Astrocyte of the spinal cord (primary cell): Measurements from ENCODE around the gene TIMP1.

ENCODE experiments used
- DNase-seq: peaks from one replicate; pipeline ENCODE4 v3.0.0; 2011; ENCODE audit warnings: low read depth, low spot score
- H3K4me3 ChIP-seq: 2 replicates; pipeline ENCODE4 v1.5.1; 2011; ENCODE audit warnings: low read depth, mild to moderate bottlenecking, low read length, moderate library complexity
- CTCF ChIP-seq: IDR thresholded peaks from 2 replicates; pipeline ENCODE4 v1.5.1; 2012; ENCODE audit warnings: low read depth, mild to moderate bottlenecking, low read length, inconsistent platforms
- in situ Hi-C: cut with HindIII; loops from 2 replicates; pipeline ENCODE4 v1.10.0; 2017; ENCODE audit warnings: low sequenced_read_pairs

Gene TIMP1

GRCh38 chrX:47573341-47574075 is 8.7 kb upstream of the TIMP1 start:
- TF ChIP-seq CTCF: no peak
- in situ Hi-C loops: no loop called here
- no peak overlapping the region for H3K4me3 ChIP-seq
- DNase-seq: peak; percentile 39

GRCh38 chrX:47574076-47574546 is 8.1 kb upstream of the TIMP1 start:
- no peak for DNase-seq
- no peak for TF ChIP-seq CTCF
- in situ Hi-C loops: no loop called here
- H3K4me3 ChIP-seq: no peak overlapping the region

- TF ChIP-seq CTCF: no peak
- in situ Hi-C loops: no loop called here
- no peak overlapping the region for H3K4me3 ChIP-seq
- no peak for DNase-seq
Measured at GRCh38 chrX:47574547-47575301, 7.5 kb upstream of the TIMP1 start.

- no peak for TF ChIP-seq CTCF
- DNase-seq: no peak
- no peak overlapping the region for H3K4me3 ChIP-seq
- in situ Hi-C loops: no loop called here
Measured at GRCh38 chrX:47576021-47576898, 6.0 kb upstream of the TIMP1 start.

GRCh38 chrX:47577424-47577823 is 4.8 kb upstream of the TIMP1 start:
- in situ Hi-C loops: no loop called here
- DNase-seq: no peak
- H3K4me3 ChIP-seq: no peak overlapping the region
- no peak for TF ChIP-seq CTCF

GRCh38 chrX:47577901-47578300 is 4.3 kb upstream of the TIMP1 start:
- H3K4me3 ChIP-seq: no peak overlapping the region
- in situ Hi-C loops: no loop called here
- TF ChIP-seq CTCF: no peak
- DNase-seq: no peak
